Dendritic cell treated with granulocyte-macrophage colony-stimulating factor and Interleukin-4, amounts not matched to agents 40 ng/mL and 50 ng/mL, for 4 days (primary cell): ENCODE data around the gene IGSF9.

Experiments
- H3K27ac Mint-ChIP-seq: one replicate; pipeline ENCODE4 v1.8.0; 2022; ENCODE audit warnings: mild to moderate bottlenecking, mixed read lengths
- H3K27me3 Mint-ChIP-seq: one replicate; pipeline ENCODE4 v1.8.0; 2022; ENCODE audit warnings: mild to moderate bottlenecking, mixed read lengths
- H3K36me3 Mint-ChIP-seq: one replicate; pipeline ENCODE4 v1.8.0; 2022; ENCODE audit warnings: low read depth, mixed read lengths
- H3K4me1 Mint-ChIP-seq: one replicate; pipeline ENCODE4 v1.8.0; 2022; ENCODE audit warnings: low read depth, mixed read lengths
- H3K4me3 Mint-ChIP-seq: one replicate; pipeline ENCODE4 v1.8.0; 2022; ENCODE audit warnings: mild to moderate bottlenecking, moderate library complexity, mixed read lengths
- H3K9me3 Mint-ChIP-seq: one replicate; pipeline ENCODE4 v1.8.0; 2022; ENCODE audit warnings: mixed read lengths
- intact Hi-C: fragments of 100-400 bp; cut with micrococcal nuclease; formaldehyde crosslinking; loops from one replicate; pipeline ENCODE4 v1.15.0; 2022

Gene IGSF9

GRCh38 chr1:159937054-159937750 lies 8.2 kb downstream of the IGSF9 start:
- intact Hi-C loops, result loop anchor here (5.0 kb wide), 2 partner anchors 45 to 315 kb away; no protein-coding TSS in a partner anchor
- Mint-ChIP-seq H3K27me3 (peaks cover 14% of the 10 kb centered on the region), H3K36me3 (no peaks in the 10 kb centered on the region), H3K27ac (peak overlapping the region; percentile 57), H3K9me3 (no peaks in the 10 kb centered on the region), H3K4me1 (peaks cover 67% of the 10 kb centered on the region), H3K4me3 (peak overlapping the region; percentile 30)

GRCh38 chr1:159936273-159936904 lies 9.0 kb downstream of the IGSF9 start:
- H3K27me3 Mint-ChIP-seq, result peaks cover 14% of the 10 kb centered on the region
- no peaks in the 10 kb centered on the region for H3K9me3 Mint-ChIP-seq
- intact Hi-C loops, result loop anchor here (1.0 to 5.0 kb wide), 3 partner anchors 44 to 316 kb away; no protein-coding TSS in a partner anchor
- peaks cover 67% of the 10 kb centered on the region for H3K4me1 Mint-ChIP-seq
- no peak overlapping the region for H3K27ac Mint-ChIP-seq
- no peaks in the 10 kb centered on the region for H3K36me3 Mint-ChIP-seq
- H3K4me3 Mint-ChIP-seq, result no peak overlapping the region

GRCh38 chr1:159935719-159936272 lies 9.6 kb downstream of the IGSF9 start:
- H3K4me1 Mint-ChIP-seq, result peaks cover 63% of the 10 kb centered on the region
- H3K9me3 Mint-ChIP-seq, result no peaks in the 10 kb centered on the region
- H3K36me3 Mint-ChIP-seq, result no peaks in the 10 kb centered on the region
- peaks cover 15% of the 10 kb centered on the region for H3K27me3 Mint-ChIP-seq
- no peak overlapping the region for H3K4me3 Mint-ChIP-seq
- H3K27ac Mint-ChIP-seq, result no peak overlapping the region
- intact Hi-C loops, result loop anchor here (1.0 to 5.0 kb wide), 3 partner anchors 43 to 317 kb away; no protein-coding TSS in a partner anchor

- Mint-ChIP-seq H3K27me3 (peaks cover 18% of the 10 kb centered on the region), H3K36me3 (no peaks in the 10 kb centered on the region), H3K9me3 (no peaks in the 10 kb centered on the region), H3K4me3 (no peak overlapping the region), H3K4me1 (peaks cover 58% of the 10 kb centered on the region), H3K27ac (no peak overlapping the region)
- intact Hi-C loops, result loop anchor here (5.0 kb wide), 2 partner anchors 43 to 317 kb away; no protein-coding TSS in a partner anchor
Observed at GRCh38 chr1:159935305-159935704, 10.1 kb downstream of the IGSF9 start.

- Mint-ChIP-seq H3K27ac (no peak overlapping the region), H3K36me3 (no peaks in the 10 kb centered on the region), H3K9me3 (no peaks in the 10 kb centered on the region), H3K4me3 (no peak overlapping the region), H3K27me3 (peaks cover 21% of the 10 kb centered on the region), H3K4me1 (peaks cover 52% of the 10 kb centered on the region)
- intact Hi-C loops, result loop anchor here (5.0 kb wide), 2 partner anchors 42 to 318 kb away; no protein-coding TSS in a partner anchor
Observed at GRCh38 chr1:159934136-159935039, 11.0 kb downstream of the IGSF9 start.

GRCh38 chr1:159933347-159933746 lies 12.1 kb downstream of the IGSF9 start:
- no peak overlapping the region for H3K27ac Mint-ChIP-seq
- peaks cover 47% of the 10 kb centered on the region for H3K4me1 Mint-ChIP-seq
- H3K9me3 Mint-ChIP-seq, result no peaks in the 10 kb centered on the region
- H3K27me3 Mint-ChIP-seq, result peaks cover 25% of the 10 kb centered on the region
- no peaks in the 10 kb centered on the region for H3K36me3 Mint-ChIP-seq
- no peak overlapping the region for H3K4me3 Mint-ChIP-seq
- intact Hi-C loops, result no loop called here

- Mint-ChIP-seq H3K4me1 (peaks cover 39% of the 10 kb centered on the region), H3K27ac (no peak overlapping the region), H3K36me3 (no peaks in the 10 kb centered on the region), H3K4me3 (no peak overlapping the region), H3K27me3 (peaks cover 25% of the 10 kb centered on the region), H3K9me3 (no peaks in the 10 kb centered on the region)
- intact Hi-C loops, result no loop called here
Observed at GRCh38 chr1:159932296-159933285, 12.8 kb downstream of the IGSF9 start.

- H3K27me3 Mint-ChIP-seq, result peaks cover 25% of the 10 kb centered on the region
- no peak overlapping the region for H3K27ac Mint-ChIP-seq
- no peaks in the 10 kb centered on the region for H3K36me3 Mint-ChIP-seq
- H3K4me1 Mint-ChIP-seq, result peaks cover 31% of the 10 kb centered on the region
- H3K4me3 Mint-ChIP-seq, result no peak overlapping the region
- intact Hi-C loops, result no loop called here
- H3K9me3 Mint-ChIP-seq, result no peaks in the 10 kb centered on the region
Observed at GRCh38 chr1:159931795-159932173, 13.6 kb downstream of the IGSF9 start.

GRCh38 chr1:159931101-159931794 lies 14.2 kb downstream of the IGSF9 start:
- Mint-ChIP-seq H3K4me3 (no peak overlapping the region), H3K27me3 (peaks cover 25% of the 10 kb centered on the region), H3K9me3 (no peaks in the 10 kb centered on the region), H3K4me1 (peaks cover 28% of the 10 kb centered on the region), H3K36me3 (no peaks in the 10 kb centered on the region), H3K27ac (no peak overlapping the region)
- intact Hi-C loops, result no loop called here

- Mint-ChIP-seq H3K27me3 (peaks cover 25% of the 10 kb centered on the region), H3K4me3 (no peak overlapping the region), H3K27ac (no peak overlapping the region), H3K4me1 (peaks cover 29% of the 10 kb centered on the region), H3K9me3 (no peaks in the 10 kb centered on the region), H3K36me3 (no peaks in the 10 kb centered on the region)
- intact Hi-C loops, result no loop called here
Observed at GRCh38 chr1:159930634-159931033, 14.8 kb downstream of the IGSF9 start.

- Mint-ChIP-seq H3K9me3 (no peaks in the 10 kb centered on the region), H3K27ac (no peak overlapping the region), H3K27me3 (peaks cover 25% of the 10 kb centered on the region), H3K36me3 (peaks cover 4% of the 10 kb centered on the region), H3K4me3 (no peak overlapping the region), H3K4me1 (peaks cover 29% of the 10 kb centered on the region)
- intact Hi-C loops, result no loop called here
Observed at GRCh38 chr1:159930216-159930615, 15.2 kb downstream of the IGSF9 start.
